MM.1S (cell line): Measurements from ENCODE around the gene HPCA.

Source experiments
- DNase-seq: peaks from one replicate; pipeline ENCODE4 v3.0.0-alpha.2; 2015
- H2AFZ ChIP-seq: fragments of 300-600 bp; sonication (generic); 2 replicates; pipeline ENCODE4 v1.6.0; 2016; ENCODE audit warnings: antibody characterized with exemption, low read length
- H3F3A ChIP-seq: fragments of 300-600 bp; sonication (generic); 2 replicates; pipeline ENCODE4 v1.6.1; 2016; ENCODE audit warnings: mild to moderate bottlenecking, antibody characterized with exemption, low read length, moderate library complexity, mixed read lengths; ENCODE audit not compliant: insufficient read depth
- H3K27ac ChIP-seq: fragments of 300-600 bp; sonication (generic); 2 replicates; pipeline ENCODE4 v1.5.1; 2016; ENCODE audit warnings: mild to moderate bottlenecking, low read length
- H3K27me3 ChIP-seq: fragments of 300-600 bp; sonication (generic); replicated peaks from 2 replicates; pipeline ENCODE4 v1.6.0; 2016; ENCODE audit warnings: low read length; ENCODE audit not compliant: insufficient read depth
- H3K36me3 ChIP-seq: fragments of 300-600 bp; sonication (generic); replicated peaks from 2 replicates; pipeline ENCODE4 v1.6.1; 2016; ENCODE audit warnings: mild to moderate bottlenecking, low read length, mixed read lengths; ENCODE audit not compliant: insufficient read depth
- H3K4me1 ChIP-seq: fragments of 300-600 bp; sonication (generic); 2 replicates; pipeline ENCODE4 v1.6.1; 2016; ENCODE audit warnings: low read length, mixed read lengths
- H3K4me2 ChIP-seq: fragments of 300-600 bp; sonication (generic); 2 replicates; pipeline ENCODE4 v1.6.0; 2016; ENCODE audit warnings: low read depth, low read length
- H3K4me3 ChIP-seq: fragments of 300-600 bp; sonication (generic); 2 replicates; pipeline ENCODE4 v1.5.1; 2016; ENCODE audit warnings: low read length, mixed read lengths
- H3K79me2 ChIP-seq: fragments of 300-600 bp; sonication (generic); 2 replicates; pipeline ENCODE4 v1.6.1; 2016; ENCODE audit warnings: mixed run types, low read length, mixed read lengths
- H3K9ac ChIP-seq: fragments of 300-600 bp; sonication (generic); 2 replicates; pipeline ENCODE4 v1.6.1; 2016; ENCODE audit warnings: low read length, mixed read lengths
- H3K9me2 ChIP-seq: fragments of 300-600 bp; sonication (generic); replicated peaks from 2 replicates; pipeline ENCODE4 v1.6.1; 2016; ENCODE audit warnings: mild to moderate bottlenecking, low read length, mixed read lengths; ENCODE audit not compliant: insufficient read depth
- H3K9me3 ChIP-seq: fragments of 300-600 bp; sonication (generic); replicated peaks from 2 replicates; pipeline ENCODE4 v1.6.1; 2016; ENCODE audit warnings: mild to moderate bottlenecking, low read length, mixed read lengths; ENCODE audit not compliant: insufficient read depth
- H4K20me1 ChIP-seq: fragments of 300-600 bp; sonication (generic); 2 replicates; pipeline ENCODE4 v1.6.1; 2016; ENCODE audit warnings: mild to moderate bottlenecking, low read length, moderate library complexity, mixed read lengths; ENCODE audit not compliant: insufficient read depth
- CTCF ChIP-seq: fragments of 300-600 bp; sonication (generic); IDR thresholded peaks from 2 replicates; pipeline ENCODE4 v1.5.1; 2016; ENCODE audit warnings: antibody characterized with exemption, low read length, mixed read lengths
- EZH2 ChIP-seq: fragments of 300-600 bp; sonication (generic); optimal IDR thresholded peaks from 2 replicates; pipeline ENCODE3; 2017; ENCODE audit warnings: low read depth, mild to moderate bottlenecking, antibody characterized with exemption, low read length, mixed read lengths
- EZH2phosphoT487 ChIP-seq: fragments of 300-600 bp; sonication (generic); IDR thresholded peaks from 2 replicates; pipeline ENCODE4 v1.6.1; 2018; ENCODE audit warnings: antibody characterized with exemption, low read length

Gene HPCA

GRCh38 chr1:32878637-32879041 lies 7.7 kb upstream of the HPCA start:
- Histone ChIP-seq H2AFZ (no peak overlapping the region), H3K79me2 (no peaks in the 10 kb centered on the region), H3K4me2 (no peak overlapping the region), H3K9ac (no peak overlapping the region), H4K20me1 (no peaks in the 10 kb centered on the region), H3K27ac (no peak overlapping the region), H3F3A (no peaks in the 10 kb centered on the region), H3K27me3 (0 out of 2 replicates have a peak, but pooled peaks cover under 1% of the 10 kb centered on the region), H3K9me3 (no peaks in the 10 kb centered on the region), H3K4me3 (no peak overlapping the region), H3K9me2 (no peaks in the 10 kb centered on the region), H3K4me1 (no peaks in the 10 kb centered on the region), H3K36me3 (no peaks in the 10 kb centered on the region)
- DNase-seq: no peak
- TF ChIP-seq CTCF (no peak), EZH2 (no peak), EZH2phosphoT487 (no peak)

GRCh38 chr1:32881291-32881690 lies 5.0 kb upstream of the HPCA start:
- H3K27ac ChIP-seq: no peak overlapping the region
- H3K9me2 ChIP-seq: no peaks in the 10 kb centered on the region
- no peaks in the 10 kb centered on the region for H3K36me3 ChIP-seq
- H3K4me3 ChIP-seq: no peak overlapping the region
- peaks cover 25% of the 10 kb centered on the region for H3K27me3 ChIP-seq
- DNase-seq: no peak
- no peak overlapping the region for H2AFZ ChIP-seq
- no peaks in the 10 kb centered on the region for H3F3A ChIP-seq
- H4K20me1 ChIP-seq: no peaks in the 10 kb centered on the region
- no peak overlapping the region for H3K9ac ChIP-seq
- no peaks in the 10 kb centered on the region for H3K9me3 ChIP-seq
- H3K4me2 ChIP-seq: no peak overlapping the region
- H3K4me1 ChIP-seq: no peaks in the 10 kb centered on the region
- no peak for TF ChIP-seq EZH2phosphoT487
- no peak for TF ChIP-seq CTCF
- TF ChIP-seq EZH2: no peak
- H3K79me2 ChIP-seq: no peaks in the 10 kb centered on the region

GRCh38 chr1:32881871-32882850 lies 4.1 kb upstream of the HPCA start:
- H3K4me2 ChIP-seq: no peak overlapping the region
- H2AFZ ChIP-seq: no peak overlapping the region
- H3K9ac ChIP-seq: no peak overlapping the region
- no peaks in the 10 kb centered on the region for H3K4me1 ChIP-seq
- H3K79me2 ChIP-seq: no peaks in the 10 kb centered on the region
- TF ChIP-seq CTCF: no peak
- no peak for TF ChIP-seq EZH2
- no peak for TF ChIP-seq EZH2phosphoT487
- no peaks in the 10 kb centered on the region for H3K9me3 ChIP-seq
- no peaks in the 10 kb centered on the region for H3F3A ChIP-seq
- H3K27ac ChIP-seq: no peak overlapping the region
- H4K20me1 ChIP-seq: no peaks in the 10 kb centered on the region
- H3K9me2 ChIP-seq: no peaks in the 10 kb centered on the region
- no peak overlapping the region for H3K4me3 ChIP-seq
- no peaks in the 10 kb centered on the region for H3K36me3 ChIP-seq
- H3K27me3 ChIP-seq: peaks cover 32% of the 10 kb centered on the region
- DNase-seq: no peak
